Tibial artery (tissue), 4 donors: ENCODE data around the gene ANKRD33B.

Source experiments
- DNase-seq, 2 donors: peaks; one replicate each; pipeline ENCODE4 v3.0.0-alpha.2; 2019
- H3K27ac ChIP-seq, 2 donors: fragments of 200-600 bp; sonication (generic) in 1 of 2; 1 replicate in 1 of 2; 2 replicates in 1 of 2; pipeline ENCODE4 v1.5.1; 2018 to 2019; ENCODE audit warnings: mild to moderate bottlenecking in 1 of 2
- H3K27me3 ChIP-seq, 2 donors: fragments of 200-600 bp; sonication (generic) in 1 of 2; one replicate each; pipeline versions ENCODE4 v1.5.1 to v1.6.0; 2016 to 2019
- H3K36me3 ChIP-seq, 3 donors: fragments of 200-600 bp; sonication (generic) in 2 of 3; one replicate each; pipeline ENCODE4 v1.5.1; 2016 to 2019; ENCODE audit warnings: mild to moderate bottlenecking in 2 of 3
- H3K4me1 ChIP-seq, 4 donors: fragments of 200-600 bp; sonication (generic) in 2 of 4; 1 replicate in 3 of 4; 2 replicates in 1 of 4; pipeline ENCODE4 v1.5.1; 2016 to 2019
- H3K4me3 ChIP-seq, 2 donors: fragments of 200-600 bp; sonication (generic) in 1 of 2; 1 replicate in 1 of 2; 2 replicates in 1 of 2; pipeline ENCODE4 v1.5.1; 2018 to 2019; ENCODE audit warnings: mild to moderate bottlenecking in 2 of 2
- H3K9me3 ChIP-seq, 3 donors: fragments of 200-600 bp; sonication (generic) in 1 of 3; one replicate each; pipeline ENCODE4 v1.5.1; 2016 to 2019
- CTCF ChIP-seq, 2 experiments: fragments of 200-600 bp in 1 of 2; fragments of 450-650 bp in 1 of 2; IDR thresholded peaks; one replicate each; pipeline ENCODE4 v1.5.1; 2017 to 2019; ENCODE audit warnings: antibody characterized with exemption in 2 of 2, mild to moderate bottlenecking in 1 of 2, moderate library complexity in 1 of 2
- intact Hi-C: fragments of 100-400 bp; cut with DNase I; formaldehyde crosslinking; loops from one replicate; pipeline ENCODE4 v1.15.0; 2023; ENCODE audit warnings: low total_unique reads

Gene ANKRD33B

GRCh38 chr5:10702911-10703491, 139.1 kb downstream of the ANKRD33B start:
- no peak overlapping the region for H3K4me3 ChIP-seq
- DNase-seq = no peak
- peaks cover 0 to 43% (median 22%) of the 10 kb centered on the region in 4 donors for H3K4me1 ChIP-seq
- intact Hi-C loops = no loop called here
- TF ChIP-seq CTCF (IDR thresholded peaks at IDR 0.05) = no peak
- H3K27me3 ChIP-seq = no peaks in the 10 kb centered on the region
- no peaks in the 10 kb centered on the region for H3K9me3 ChIP-seq
- no peaks in the 10 kb centered on the region for H3K36me3 ChIP-seq
- peak overlapping the region in 1 of 2 donors; percentile 18 for H3K27ac ChIP-seq

GRCh38 chr5:10703676-10704075, 139.8 kb downstream of the ANKRD33B start:
- no peaks in the 10 kb centered on the region for H3K36me3 ChIP-seq
- no peaks in the 10 kb centered on the region for H3K9me3 ChIP-seq
- peaks cover 0 to 43% (median 22%) of the 10 kb centered on the region in 4 donors for H3K4me1 ChIP-seq
- DNase-seq = no peak
- peak overlapping the region in 1 of 2 donors; percentile 35 for H3K27ac ChIP-seq
- H3K4me3 ChIP-seq = no peak overlapping the region
- intact Hi-C loops = no loop called here
- TF ChIP-seq CTCF (IDR thresholded peaks at IDR 0.05) = no peak
- no peaks in the 10 kb centered on the region for H3K27me3 ChIP-seq

GRCh38 chr5:10704949-10705621, 141.2 kb downstream of the ANKRD33B start:
- intact Hi-C loops = no loop called here
- H3K36me3 ChIP-seq = no peaks in the 10 kb centered on the region
- H3K27me3 ChIP-seq = no peaks in the 10 kb centered on the region
- H3K4me3 ChIP-seq = no peak overlapping the region
- no peaks in the 10 kb centered on the region for H3K9me3 ChIP-seq
- TF ChIP-seq CTCF (IDR thresholded peaks at IDR 0.05) = no peak
- H3K27ac ChIP-seq = no peak overlapping the region
- DNase-seq = no peak
- peaks cover 0 to 45% (median 22%) of the 10 kb centered on the region in 4 donors for H3K4me1 ChIP-seq

- Histone ChIP-seq H3K4me1 (peaks cover 0 to 51% (median 22%) of the 10 kb centered on the region in 4 donors), H3K36me3 (no peaks in the 10 kb centered on the region), H3K9me3 (no peaks in the 10 kb centered on the region), H3K27ac (no peak overlapping the region), H3K27me3 (no peaks in the 10 kb centered on the region), H3K4me3 (no peak overlapping the region)
- DNase-seq = no peak
- TF ChIP-seq CTCF (IDR thresholded peaks at IDR 0.05) = no peak
- intact Hi-C loops = no loop called here
Measured at GRCh38 chr5:10705747-10706146, 141.9 kb downstream of the ANKRD33B start.

- H3K36me3 ChIP-seq = peaks cover 0 to 4% (median 0%) of the 10 kb centered on the region in 3 donors
- H3K4me3 ChIP-seq = no peak overlapping the region
- DNase-seq = no peak
- TF ChIP-seq CTCF (IDR thresholded peaks at IDR 0.05) = no peak
- no peak overlapping the region for H3K27ac ChIP-seq
- H3K27me3 ChIP-seq = no peaks in the 10 kb centered on the region
- peaks cover 0 to 46% (median 22%) of the 10 kb centered on the region in 4 donors for H3K4me1 ChIP-seq
- intact Hi-C loops = no loop called here
- no peaks in the 10 kb centered on the region for H3K9me3 ChIP-seq
Measured at GRCh38 chr5:10706326-10706725, 142.5 kb downstream of the ANKRD33B start.
